PFSK-1 (cell line): ENCODE data around the gene FAF1.

Experiments used
- FOXP2 ChIP-seq: optimal IDR thresholded peaks from 2 replicates; pipeline ENCODE3; 2011; ENCODE audit warnings: borderline replicate concordance, control low read depth, inconsistent platforms; ENCODE audit not compliant: insufficient read depth; ENCODE audit errors: extremely low read length, extremely low read depth
- POLR2AphosphoS5 ChIP-seq: IDR thresholded peaks from 2 replicates; pipeline ENCODE4 v1.6.1; 2012; ENCODE audit warnings: low read depth, mild to moderate bottlenecking, control low read depth, low read length, moderate library complexity
- REST ChIP-seq, 2 experiments: IDR thresholded peaks; 2 replicates each; pipeline versions ENCODE4 v1.6.1 to v1.8.0; 2011 to 2012; ENCODE audit warnings: low read depth in 2 of 2, low read length in 2 of 2, control low read depth in 1 of 2, inconsistent platforms in 1 of 2, mild to moderate bottlenecking in 1 of 2, moderate library complexity in 1 of 2; ENCODE audit not compliant: insufficient read depth in 1 of 2
- SIN3A ChIP-seq: IDR thresholded peaks from 2 replicates; pipeline ENCODE4 v1.6.1; 2012; ENCODE audit warnings: mild to moderate bottlenecking, low read length, moderate library complexity, borderline replicate concordance; ENCODE audit not compliant: insufficient read depth
- TAF1 ChIP-seq: IDR thresholded peaks from 2 replicates; pipeline ENCODE4 v1.6.1; 2012; ENCODE audit warnings: low read length, control low read depth, borderline replicate concordance; ENCODE audit not compliant: insufficient read depth

FAF1 gene

GRCh38 chr1:50684185-50684584 is 275.9 kb downstream of the FAF1 start:
- TF ChIP-seq TAF1 (no peak), POLR2AphosphoS5 (no peak), REST (IDR thresholded peaks at IDR 0.05; ENCODE audit: insufficient read depth in 1 of 2, low read depth in 2 of 2, low read length in 2 of 2) (no peak), SIN3A (no peak), FOXP2 (no peak)

GRCh38 chr1:50681931-50682330 is 278.1 kb downstream of the FAF1 start:
- TF ChIP-seq TAF1 (no peak), FOXP2 (no peak), SIN3A (no peak), REST (IDR thresholded peaks at IDR 0.05; ENCODE audit: insufficient read depth in 1 of 2, low read depth in 2 of 2, low read length in 2 of 2) (no peak), POLR2AphosphoS5 (no peak)

GRCh38 chr1:50667710-50668356 is 292.2 kb downstream of the FAF1 start:
- TF ChIP-seq REST (IDR thresholded peaks at IDR 0.05; ENCODE audit: insufficient read depth in 1 of 2, low read depth in 2 of 2, low read length in 2 of 2) (no peak), POLR2AphosphoS5 (no peak), SIN3A (no peak), FOXP2 (no peak), TAF1 (no peak)

GRCh38 chr1:50667272-50667671 is 292.8 kb downstream of the FAF1 start:
- TF ChIP-seq REST (IDR thresholded peaks at IDR 0.05; ENCODE audit: insufficient read depth in 1 of 2, low read depth in 2 of 2, low read length in 2 of 2) (no peak), TAF1 (no peak), FOXP2 (no peak)

- TF ChIP-seq FOXP2 (no peak), SIN3A (no peak)
Observed at GRCh38 chr1:50666849-50667248, 293.2 kb downstream of the FAF1 start.
